ENCODE measurements around the gene PTPN5.

Gene PTPN5

GRCh38 chr11:18769802-18770456, 21.7 kb downstream of the PTPN5 start:
- Histone ChIP-seq H4K8ac (ENCODE audit: low read depth, low read length) (no peak overlapping the region), H3K9me3 (ENCODE audit: insufficient read depth, low read depth, low read length) (no peaks in the 10 kb centered on the region), H3K36me3 (ENCODE audit: control insufficient read depth in 1 of 2, insufficient read depth in 2 of 2, low read length in 2 of 2) (no peaks in the 10 kb centered on the region), H2AFZ (ENCODE audit: insufficient read depth, low read length, poor library complexity) (no peak overlapping the region), H3K79me1 (ENCODE audit: low read length) (no peaks in the 10 kb centered on the region), H3K27ac (ENCODE audit: low read depth, low read length) (no peak overlapping the region), H3K4me2 (ENCODE audit: low read length) (no peak overlapping the region), H3K4ac (ENCODE audit: low read depth, low read length) (no peak overlapping the region), H2BK5ac (ENCODE audit: low read depth, low read length, poor library complexity) (no peak overlapping the region), H4K91ac (ENCODE audit: low read depth, low read length) (no peak overlapping the region), H3K79me2 (ENCODE audit: control insufficient read depth, insufficient read depth, low read length, poor library complexity) (no peaks in the 10 kb centered on the region), H3K23ac (ENCODE audit: low read length) (no peak overlapping the region), H3K4me1 (ENCODE audit: control insufficient read depth in 1 of 2, insufficient read depth in 2 of 2, low read length in 2 of 2) (no peaks in the 10 kb centered on the region), H4K12ac (ENCODE audit: low read depth, low read length) (no peak overlapping the region), H3K18ac (ENCODE audit: low read length) (no peak overlapping the region), H2BK120ac (ENCODE audit: insufficient read depth, low read length, poor library complexity) (no peak overlapping the region), H3K9ac (ENCODE audit: low read length) (no peak overlapping the region), H3K4me3 (ENCODE audit: low read depth, low read length) (no peak overlapping the region), H2BK12ac (ENCODE audit: low read length) (no peak overlapping the region), H3K27me3 (ENCODE audit: insufficient read depth, low read length) (no peaks in the 10 kb centered on the region), H3K14ac (ENCODE audit: low read length) (no peak overlapping the region), H2AK5ac (ENCODE audit: low read length) (no peak overlapping the region)
- no CpG with 5 or more reads among the region's 8 CpGs for WGBS (ENCODE audit: extremely low coverage, insufficient coverage, insufficient read length)
- DNase-seq = no peak

GRCh38 chr11:18768978-18769377, 22.6 kb downstream of the PTPN5 start:
- no peak for DNase-seq
- no peak overlapping the region for H2BK12ac ChIP-seq (ENCODE audit: low read length)
- H3K4me3 ChIP-seq (ENCODE audit: low read depth, low read length) = no peak overlapping the region
- no peak overlapping the region for H2AK5ac ChIP-seq (ENCODE audit: low read length)
- no peak overlapping the region for H3K9ac ChIP-seq (ENCODE audit: low read length)
- H3K14ac ChIP-seq (ENCODE audit: low read length) = no peak overlapping the region
- H2BK120ac ChIP-seq (ENCODE audit: insufficient read depth, low read length, poor library complexity) = no peak overlapping the region
- no CpG with 5 or more reads among the region's 5 CpGs for WGBS (ENCODE audit: extremely low coverage, insufficient coverage, insufficient read length)
- H3K4ac ChIP-seq (ENCODE audit: low read depth, low read length) = no peak overlapping the region
- H4K12ac ChIP-seq (ENCODE audit: low read depth, low read length) = no peak overlapping the region
- no peak overlapping the region for H4K8ac ChIP-seq (ENCODE audit: low read depth, low read length)
- no peak overlapping the region for H3K27ac ChIP-seq (ENCODE audit: low read depth, low read length)
- H3K23ac ChIP-seq (ENCODE audit: low read length) = no peak overlapping the region
- no peak overlapping the region for H2BK5ac ChIP-seq (ENCODE audit: low read depth, low read length, poor library complexity)
- H4K91ac ChIP-seq (ENCODE audit: low read depth, low read length) = no peak overlapping the region
- H3K79me1 ChIP-seq (ENCODE audit: low read length) = no peaks in the 10 kb centered on the region
- H3K27me3 ChIP-seq (ENCODE audit: insufficient read depth, low read length) = no peaks in the 10 kb centered on the region
- no peak overlapping the region for H2AFZ ChIP-seq (ENCODE audit: insufficient read depth, low read length, poor library complexity)
- no peak overlapping the region for H3K4me2 ChIP-seq (ENCODE audit: low read length)
- H3K9me3 ChIP-seq (ENCODE audit: insufficient read depth, low read depth, low read length) = no peaks in the 10 kb centered on the region
- no peak overlapping the region for H3K18ac ChIP-seq (ENCODE audit: low read length)
- no peaks in the 10 kb centered on the region for H3K79me2 ChIP-seq (ENCODE audit: control insufficient read depth, insufficient read depth, low read length, poor library complexity)
- no peaks in the 10 kb centered on the region for H3K36me3 ChIP-seq (ENCODE audit: control insufficient read depth in 1 of 2, insufficient read depth in 2 of 2, low read length in 2 of 2)
- H3K4me1 ChIP-seq (ENCODE audit: control insufficient read depth in 1 of 2, insufficient read depth in 2 of 2, low read length in 2 of 2) = no peaks in the 10 kb centered on the region

- no peaks in the 10 kb centered on the region for H3K79me1 ChIP-seq (ENCODE audit: low read length)
- H3K9ac ChIP-seq (ENCODE audit: low read length) = no peak overlapping the region
- no peak overlapping the region for H3K27ac ChIP-seq (ENCODE audit: low read depth, low read length)
- no peak overlapping the region for H2AFZ ChIP-seq (ENCODE audit: insufficient read depth, low read length, poor library complexity)
- DNase-seq = no peak
- H3K23ac ChIP-seq (ENCODE audit: low read length) = no peak overlapping the region
- H3K4me2 ChIP-seq (ENCODE audit: low read length) = no peak overlapping the region
- no peak overlapping the region for H3K14ac ChIP-seq (ENCODE audit: low read length)
- H3K27me3 ChIP-seq (ENCODE audit: insufficient read depth, low read length) = no peaks in the 10 kb centered on the region
- no peaks in the 10 kb centered on the region for H3K9me3 ChIP-seq (ENCODE audit: insufficient read depth, low read depth, low read length)
- no peak overlapping the region for H3K18ac ChIP-seq (ENCODE audit: low read length)
- no peak overlapping the region for H3K4ac ChIP-seq (ENCODE audit: low read depth, low read length)
- no peak overlapping the region for H2BK120ac ChIP-seq (ENCODE audit: insufficient read depth, low read length, poor library complexity)
- no peak overlapping the region for H2BK5ac ChIP-seq (ENCODE audit: low read depth, low read length, poor library complexity)
- no peak overlapping the region for H4K8ac ChIP-seq (ENCODE audit: low read depth, low read length)
- H3K79me2 ChIP-seq (ENCODE audit: control insufficient read depth, insufficient read depth, low read length, poor library complexity) = no peaks in the 10 kb centered on the region
- H3K4me3 ChIP-seq (ENCODE audit: low read depth, low read length) = no peak overlapping the region
- H4K12ac ChIP-seq (ENCODE audit: low read depth, low read length) = no peak overlapping the region
- no peak overlapping the region for H2BK12ac ChIP-seq (ENCODE audit: low read length)
- WGBS (ENCODE audit: extremely low coverage, insufficient coverage, insufficient read length) = no CpG with 5 or more reads among the region's 4 CpGs
- no peak overlapping the region for H4K91ac ChIP-seq (ENCODE audit: low read depth, low read length)
- H3K36me3 ChIP-seq (ENCODE audit: control insufficient read depth in 1 of 2, insufficient read depth in 2 of 2, low read length in 2 of 2) = no peaks in the 10 kb centered on the region
- no peaks in the 10 kb centered on the region for H3K4me1 ChIP-seq (ENCODE audit: control insufficient read depth in 1 of 2, insufficient read depth in 2 of 2, low read length in 2 of 2)
- H2AK5ac ChIP-seq (ENCODE audit: low read length) = no peak overlapping the region
Observed at GRCh38 chr11:18768472-18768901, 23.1 kb downstream of the PTPN5 start.

GRCh38 chr11:18766015-18766414, 25.6 kb downstream of the PTPN5 start:
- Histone ChIP-seq H3K36me3 (ENCODE audit: control insufficient read depth in 1 of 2, insufficient read depth in 2 of 2, low read length in 2 of 2) (no peaks in the 10 kb centered on the region), H3K4me1 (ENCODE audit: control insufficient read depth in 1 of 2, insufficient read depth in 2 of 2, low read length in 2 of 2) (no peaks in the 10 kb centered on the region), H3K4ac (ENCODE audit: low read depth, low read length) (no peak overlapping the region), H2BK12ac (ENCODE audit: low read length) (no peak overlapping the region), H2AK5ac (ENCODE audit: low read length) (no peak overlapping the region), H3K79me2 (ENCODE audit: control insufficient read depth, insufficient read depth, low read length, poor library complexity) (no peaks in the 10 kb centered on the region), H2BK5ac (ENCODE audit: low read depth, low read length, poor library complexity) (no peak overlapping the region), H4K8ac (ENCODE audit: low read depth, low read length) (no peak overlapping the region), H4K91ac (ENCODE audit: low read depth, low read length) (no peak overlapping the region), H3K79me1 (ENCODE audit: low read length) (no peaks in the 10 kb centered on the region), H3K9me3 (ENCODE audit: insufficient read depth, low read depth, low read length) (no peaks in the 10 kb centered on the region), H3K27ac (ENCODE audit: low read depth, low read length) (no peak overlapping the region), H3K4me3 (ENCODE audit: low read depth, low read length) (no peak overlapping the region), H3K4me2 (ENCODE audit: low read length) (no peak overlapping the region), H2AFZ (ENCODE audit: insufficient read depth, low read length, poor library complexity) (no peak overlapping the region), H3K18ac (ENCODE audit: low read length) (no peak overlapping the region), H3K23ac (ENCODE audit: low read length) (no peak overlapping the region), H2BK120ac (ENCODE audit: insufficient read depth, low read length, poor library complexity) (no peak overlapping the region), H3K27me3 (ENCODE audit: insufficient read depth, low read length) (no peaks in the 10 kb centered on the region), H3K14ac (ENCODE audit: low read length) (no peak overlapping the region), H3K9ac (ENCODE audit: low read length) (no peak overlapping the region), H4K12ac (ENCODE audit: low read depth, low read length) (no peak overlapping the region)
- no CpG with 5 or more reads among the region's 2 CpGs for WGBS (ENCODE audit: extremely low coverage, insufficient coverage, insufficient read length)
- DNase-seq = no peak
